C4-2B (cell line): Measurements from ENCODE around the gene PRPF6.
"Not testable (repeated sequence)": the region's sequence is repeated elsewhere in the genome, so short reads cannot be mapped to it uniquely, and the experiment has no call there.

Experiments
- H3K27ac ChIP-seq: fragments of 450-650 bp; 2 replicates; pipeline ENCODE4 v1.5.1; 2017
- CTCF ChIP-seq: fragments of 450-650 bp; conservative IDR thresholded peaks from 2 replicates; pipeline ENCODE4 v1.5.1; 2017; ENCODE audit warnings: mild to moderate bottlenecking
- ZFX ChIP-seq: fragments of 450-650 bp; IDR thresholded peaks from 2 replicates; pipeline ENCODE4 v1.6.1; 2017

Gene PRPF6

GRCh38 chr20:64006902-64007301 is 26.0 kb downstream of the PRPF6 start:
- TF ChIP-seq CTCF (no peak), ZFX (no peak)
- H3K27ac ChIP-seq = no peak overlapping the region

- TF ChIP-seq ZFX (no peak), CTCF (no peak)
- H3K27ac ChIP-seq = no peak overlapping the region
Observed at GRCh38 chr20:64009811-64010387, 29.0 kb downstream of the PRPF6 start.

GRCh38 chr20:64010711-64011237 is 29.8 kb downstream of the PRPF6 start:
- H3K27ac ChIP-seq = no peak overlapping the region
- TF ChIP-seq CTCF (no peak), ZFX (no peak)

- H3K27ac ChIP-seq = no peak overlapping the region
- TF ChIP-seq ZFX (no peak), CTCF (no peak)
Observed at GRCh38 chr20:64011366-64011779, 30.4 kb downstream of the PRPF6 start.

GRCh38 chr20:64012385-64013154 is 31.6 kb downstream of the PRPF6 start:
- not testable (repeated sequence) for H3K27ac ChIP-seq

- H3K27ac ChIP-seq = no peak overlapping the region
- TF ChIP-seq ZFX (no peak), CTCF (no peak)
Observed at GRCh38 chr20:64015635-64016034, 34.7 kb downstream of the PRPF6 start.

- H3K27ac ChIP-seq = no peak overlapping the region
Observed at GRCh38 chr20:64021124-64021975, 40.4 kb downstream of the PRPF6 start.

More at GRCh38 chr20:64021124-64021975, 40.4 kb downstream of the PRPF6 start:
- no peak for TF ChIP-seq ZFX
- no peak for TF ChIP-seq CTCF
